Nephron (organoid): ENCODE results near the gene NOX5.

ENCODE experiments used
- H3K27ac Mint-ChIP-seq, 3 experiments: 2 replicates each; pipeline ENCODE4 v1.8.0; 2020; ENCODE audit warnings: mixed read lengths in 3 of 3, mild to moderate bottlenecking in 2 of 3, moderate library complexity in 1 of 3
- H3K27me3 Mint-ChIP-seq: 2 replicates; pipeline ENCODE4 v1.8.0; 2021; ENCODE audit warnings: low read depth, mild to moderate bottlenecking, moderate library complexity, mixed read lengths
- H3K36me3 Mint-ChIP-seq: 2 replicates; pipeline ENCODE4 v1.8.0; 2020; ENCODE audit warnings: low read depth, mixed read lengths
- H3K4me1 Mint-ChIP-seq: 2 replicates; pipeline ENCODE4 v1.8.0; 2020; ENCODE audit warnings: mixed read lengths
- H3K4me3 Mint-ChIP-seq, 3 experiments: 2 replicates each; pipeline ENCODE4 v1.8.0; 2020; ENCODE audit warnings: mild to moderate bottlenecking in 3 of 3, mixed read lengths in 3 of 3, moderate library complexity in 2 of 3
- H3K9me3 Mint-ChIP-seq: 2 replicates; pipeline ENCODE4 v1.8.0; 2020; ENCODE audit warnings: mixed read lengths
- CTCF ChIP-seq, 3 experiments: fragments of 200-600 bp; sonication (generic); IDR thresholded peaks; one replicate each; pipeline ENCODE4 v1.5.0; 2021; ENCODE audit warnings: antibody characterized with exemption in 3 of 3; ENCODE audit not compliant: unreplicated experiment in 3 of 3

Gene NOX5

GRCh38 chr15:68989541-68990230, 24.8 kb upstream of the NOX5 start:
- Mint-ChIP-seq H3K27ac (no peak overlapping the region), H3K27me3 (peaks cover 5% of the 10 kb centered on the region), H3K4me1 (peaks cover 28% of the 10 kb centered on the region), H3K36me3 (no peaks in the 10 kb centered on the region), H3K9me3 (peaks cover 3% of the 10 kb centered on the region), H3K4me3 (no peak overlapping the region)
- TF ChIP-seq CTCF (IDR thresholded peaks at IDR 0.05; ENCODE audit: unreplicated experiment in 3 of 3), result no peak

- peaks cover 3% of the 10 kb centered on the region for H3K9me3 Mint-ChIP-seq
- H3K36me3 Mint-ChIP-seq, result no peaks in the 10 kb centered on the region
- peaks cover 5% of the 10 kb centered on the region for H3K27me3 Mint-ChIP-seq
- peak overlapping the region in 1 of 3 experiments; percentile 50 for H3K27ac Mint-ChIP-seq
- peaks cover 33% of the 10 kb centered on the region for H3K4me1 Mint-ChIP-seq
- no peak for TF ChIP-seq CTCF (IDR thresholded peaks at IDR 0.05; ENCODE audit: unreplicated experiment in 3 of 3)
- H3K4me3 Mint-ChIP-seq, result no peak overlapping the region
Measured at GRCh38 chr15:68990231-68990991, 24.1 kb upstream of the NOX5 start.

GRCh38 chr15:68990992-68991500, 23.4 kb upstream of the NOX5 start:
- peaks cover 3% of the 10 kb centered on the region for H3K9me3 Mint-ChIP-seq
- TF ChIP-seq CTCF (IDR thresholded peaks at IDR 0.05; ENCODE audit: unreplicated experiment in 3 of 3), result no peak
- peaks cover 39% of the 10 kb centered on the region for H3K4me1 Mint-ChIP-seq
- no peak overlapping the region for H3K4me3 Mint-ChIP-seq
- H3K27ac Mint-ChIP-seq, result peak overlapping the region; percentile 25 to 97 (median 79)
- no peaks in the 10 kb centered on the region for H3K36me3 Mint-ChIP-seq
- H3K27me3 Mint-ChIP-seq, result peaks cover 5% of the 10 kb centered on the region

- H3K27ac Mint-ChIP-seq, result peak overlapping the region; percentile 25 to 97 (median 79)
- peak overlapping the region in 1 of 3 experiments; percentile 20 for H3K4me3 Mint-ChIP-seq
- H3K9me3 Mint-ChIP-seq, result peaks cover 3% of the 10 kb centered on the region
- no peak for TF ChIP-seq CTCF (IDR thresholded peaks at IDR 0.05; ENCODE audit: unreplicated experiment in 3 of 3)
- peaks cover 5% of the 10 kb centered on the region for H3K27me3 Mint-ChIP-seq
- no peaks in the 10 kb centered on the region for H3K36me3 Mint-ChIP-seq
- H3K4me1 Mint-ChIP-seq, result peaks cover 41% of the 10 kb centered on the region
Measured at GRCh38 chr15:68991723-68992122, 22.8 kb upstream of the NOX5 start.

GRCh38 chr15:68992696-68993095, 21.8 kb upstream of the NOX5 start:
- no peak for TF ChIP-seq CTCF (IDR thresholded peaks at IDR 0.05; ENCODE audit: unreplicated experiment in 3 of 3)
- peaks cover 3% of the 10 kb centered on the region for H3K9me3 Mint-ChIP-seq
- no peak overlapping the region for H3K4me3 Mint-ChIP-seq
- H3K27ac Mint-ChIP-seq, result peak overlapping the region in 2 of 3 experiments; percentile 79 to 97
- no peaks in the 10 kb centered on the region for H3K36me3 Mint-ChIP-seq
- peaks cover 5% of the 10 kb centered on the region for H3K27me3 Mint-ChIP-seq
- peaks cover 49% of the 10 kb centered on the region for H3K4me1 Mint-ChIP-seq
